ENCODE data around the gene EML6.
A peak's percentile ranks its signal among the peaks of the same experiment; 100 is the strongest.

Gene EML6

DNA sequence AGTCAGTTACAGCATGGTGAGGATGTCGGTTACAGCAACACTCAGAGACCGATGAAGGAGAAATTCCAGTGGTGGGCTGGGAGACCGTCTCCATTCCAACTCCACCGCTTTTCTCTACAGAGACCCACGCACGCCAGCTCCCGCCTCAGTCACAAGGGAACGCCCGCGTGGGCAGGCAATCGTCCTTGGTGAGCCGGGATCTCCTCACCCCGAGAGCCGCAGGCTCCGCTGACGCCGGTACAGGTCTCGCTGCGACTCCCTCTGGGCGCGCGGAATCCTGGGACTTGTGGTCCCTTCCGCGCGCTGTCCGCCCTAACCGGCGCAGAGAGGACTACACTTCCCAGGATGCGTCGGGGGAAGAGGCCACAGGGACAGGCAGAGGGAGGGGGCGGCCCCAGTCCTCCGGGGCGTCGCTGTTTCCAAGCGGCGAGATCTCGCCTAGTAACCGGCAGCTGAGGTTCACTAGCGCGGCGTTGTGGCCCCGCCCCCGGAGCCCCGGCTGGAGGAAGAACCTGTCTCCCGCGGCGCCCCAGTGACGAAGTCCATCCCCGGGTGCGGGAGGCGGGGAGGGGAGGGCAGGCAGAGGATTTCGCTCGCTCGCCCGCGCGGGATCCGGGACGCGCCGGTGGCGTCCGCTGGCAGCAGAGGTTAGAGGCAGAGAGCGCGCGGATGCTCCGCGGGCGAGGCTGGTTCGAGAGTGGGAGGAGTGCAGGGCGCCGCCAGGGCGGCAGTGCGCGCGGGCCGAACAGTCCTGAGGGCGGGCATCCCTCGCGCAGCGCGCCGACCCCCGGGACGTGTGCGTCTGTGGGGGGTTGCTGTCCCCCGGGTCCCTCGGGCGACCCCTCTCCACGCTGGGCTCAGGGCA lies at the start of gene EML6:
Gene EML6 (plus strand): TSS at position 532 of the 865 bp plus-strand sequence. CDS start 1,400 bp downstream, outside the sequence.
- H3K9me3 Mint-ChIP-seq = no peaks in the 10 kb centered on the region
- peak within 1 kb of the TSS; percentile 86 for H3K4me3 Mint-ChIP-seq
- peaks cover 14% of the 10 kb centered on the region for H3K4me1 Mint-ChIP-seq (ENCODE audit: low read depth)
- H3K27me3 Mint-ChIP-seq (ENCODE audit: low read depth) = peaks cover 72% of the 10 kb centered on the region
- peak within 1 kb of the TSS; percentile 72 for H3K27ac Mint-ChIP-seq
- peak; percentile 99 for DNase-seq (ENCODE audit: low spot score)
- no peaks in the 10 kb centered on the region for H3K36me3 Mint-ChIP-seq (ENCODE audit: low read depth)

DNA sequence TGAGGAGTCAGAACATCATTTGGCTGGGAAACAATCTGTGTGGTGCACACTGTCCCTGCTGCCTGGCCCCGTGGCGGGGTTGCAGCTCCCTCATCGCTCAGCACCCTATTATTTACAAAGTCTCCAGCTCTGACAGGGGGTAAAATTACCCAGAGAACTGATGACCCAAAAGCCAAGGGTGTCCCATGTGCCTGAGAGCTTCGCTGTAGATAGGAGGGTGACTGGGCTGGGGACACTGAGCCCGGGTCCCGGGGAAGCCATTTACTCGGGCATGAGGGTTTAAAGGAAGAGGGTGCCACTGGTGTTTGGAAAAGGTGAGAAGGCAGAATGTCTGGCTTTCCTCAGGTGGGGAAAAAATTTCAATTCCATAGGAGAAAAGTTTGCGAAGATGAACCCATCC lies 48.2 kb upstream of the EML6 start:
- no peak overlapping the region for H3K4me3 Mint-ChIP-seq
- no peak for DNase-seq (ENCODE audit: low spot score)
- peaks cover 19% of the 10 kb centered on the region for H3K36me3 Mint-ChIP-seq (ENCODE audit: low read depth)
- H3K9me3 Mint-ChIP-seq = no peaks in the 10 kb centered on the region
- peaks cover 31% of the 10 kb centered on the region for H3K4me1 Mint-ChIP-seq (ENCODE audit: low read depth)
- peaks cover 27% of the 10 kb centered on the region for H3K27me3 Mint-ChIP-seq (ENCODE audit: low read depth)
- no peak overlapping the region for H3K27ac Mint-ChIP-seq

DNA sequence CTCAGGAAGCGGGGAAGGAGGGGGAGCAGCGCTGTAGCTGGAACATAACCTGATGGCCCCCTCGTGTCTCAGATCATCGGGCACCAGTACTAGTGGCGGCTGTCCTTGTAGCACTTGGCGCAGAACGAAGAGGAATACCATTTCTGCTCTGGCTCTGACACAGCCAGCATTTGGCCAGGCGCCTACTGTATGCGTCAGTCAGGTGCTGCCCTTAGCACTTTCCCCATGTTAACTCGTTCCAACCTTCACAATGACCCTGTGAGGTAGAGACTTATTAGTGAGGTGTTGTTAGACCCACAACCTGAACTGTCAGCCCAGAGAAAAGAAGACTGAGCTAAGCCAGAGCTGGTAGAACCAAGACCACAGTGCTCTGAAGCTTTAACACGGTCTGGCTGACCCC lies 47.7 kb upstream of the EML6 start:
- peaks cover 14% of the 10 kb centered on the region for H3K36me3 Mint-ChIP-seq (ENCODE audit: low read depth)
- no peak overlapping the region for H3K27ac Mint-ChIP-seq
- peaks cover 33% of the 10 kb centered on the region for H3K4me1 Mint-ChIP-seq (ENCODE audit: low read depth)
- no peak overlapping the region for H3K4me3 Mint-ChIP-seq
- H3K9me3 Mint-ChIP-seq = no peaks in the 10 kb centered on the region
- peaks cover 28% of the 10 kb centered on the region for H3K27me3 Mint-ChIP-seq (ENCODE audit: low read depth)
- DNase-seq (ENCODE audit: low spot score) = no peak

DNA sequence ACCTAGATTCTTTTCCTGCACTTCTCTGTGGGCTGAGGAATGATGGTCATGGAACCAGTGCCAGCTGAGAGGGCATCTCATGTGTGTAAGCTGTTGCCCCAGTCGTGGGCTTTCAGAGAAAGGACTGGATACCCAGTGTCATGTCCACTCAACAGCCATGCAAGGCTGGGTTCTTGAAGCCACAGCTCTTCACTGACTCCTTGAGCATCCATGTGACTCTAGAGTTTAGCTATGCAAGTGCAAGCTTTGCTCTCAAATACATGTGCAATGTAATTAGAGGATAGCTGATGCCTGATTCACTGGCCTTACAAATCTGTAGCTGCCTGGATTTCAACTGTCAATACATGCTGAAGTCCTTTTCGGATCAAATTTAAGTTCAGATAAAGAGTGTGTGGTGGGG lies 46.8 kb upstream of the EML6 start:
- H3K27ac Mint-ChIP-seq = no peak overlapping the region
- peaks cover 8% of the 10 kb centered on the region for H3K36me3 Mint-ChIP-seq (ENCODE audit: low read depth)
- H3K4me3 Mint-ChIP-seq = no peak overlapping the region
- no peak for DNase-seq (ENCODE audit: low spot score)
- H3K4me1 Mint-ChIP-seq (ENCODE audit: low read depth) = peaks cover 40% of the 10 kb centered on the region
- H3K9me3 Mint-ChIP-seq = no peaks in the 10 kb centered on the region
- peaks cover 28% of the 10 kb centered on the region for H3K27me3 Mint-ChIP-seq (ENCODE audit: low read depth)

- Mint-ChIP-seq H3K27ac (no peak overlapping the region), H3K27me3 (ENCODE audit: low read depth) (peaks cover 28% of the 10 kb centered on the region), H3K4me1 (ENCODE audit: low read depth) (peaks cover 41% of the 10 kb centered on the region), H3K9me3 (no peaks in the 10 kb centered on the region), H3K4me3 (no peak overlapping the region), H3K36me3 (ENCODE audit: low read depth) (peaks cover 8% of the 10 kb centered on the region)
- no peak for DNase-seq (ENCODE audit: low spot score)
Measured at GRCh38 chr2:54677476-54678265, 45.8 kb upstream of the EML6 start.

GRCh38 chr2:54678719-54679118 lies 44.7 kb upstream of the EML6 start:
- no peak for DNase-seq (ENCODE audit: low spot score)
- Mint-ChIP-seq H3K27ac (no peak overlapping the region), H3K4me3 (no peak overlapping the region), H3K36me3 (ENCODE audit: low read depth) (peaks cover 5% of the 10 kb centered on the region), H3K9me3 (no peaks in the 10 kb centered on the region), H3K27me3 (ENCODE audit: low read depth) (peaks cover 28% of the 10 kb centered on the region), H3K4me1 (ENCODE audit: low read depth) (peaks cover 43% of the 10 kb centered on the region)

GRCh38 chr2:54680397-54681041 lies 42.9 kb upstream of the EML6 start:
- H3K4me3 Mint-ChIP-seq = peak overlapping the region; percentile 84
- H3K4me1 Mint-ChIP-seq (ENCODE audit: low read depth) = peaks cover 52% of the 10 kb centered on the region

GRCh38 chr2:54681416-54681815 lies 42.0 kb upstream of the EML6 start:
- peaks cover 31% of the 10 kb centered on the region for H3K27me3 Mint-ChIP-seq (ENCODE audit: low read depth)
- peak overlapping the region; percentile 44 for H3K27ac Mint-ChIP-seq
- DNase-seq (ENCODE audit: low spot score) = no peak

More at GRCh38 chr2:54680397-54681041, 42.9 kb upstream of the EML6 start:
- DNase-seq (ENCODE audit: low spot score) = peak; percentile 64
- Mint-ChIP-seq H3K27me3 (ENCODE audit: low read depth) (peaks cover 35% of the 10 kb centered on the region), H3K9me3 (no peaks in the 10 kb centered on the region), H3K36me3 (ENCODE audit: low read depth) (peaks cover 5% of the 10 kb centered on the region), H3K27ac (peak overlapping the region; percentile 88)

DNA sequence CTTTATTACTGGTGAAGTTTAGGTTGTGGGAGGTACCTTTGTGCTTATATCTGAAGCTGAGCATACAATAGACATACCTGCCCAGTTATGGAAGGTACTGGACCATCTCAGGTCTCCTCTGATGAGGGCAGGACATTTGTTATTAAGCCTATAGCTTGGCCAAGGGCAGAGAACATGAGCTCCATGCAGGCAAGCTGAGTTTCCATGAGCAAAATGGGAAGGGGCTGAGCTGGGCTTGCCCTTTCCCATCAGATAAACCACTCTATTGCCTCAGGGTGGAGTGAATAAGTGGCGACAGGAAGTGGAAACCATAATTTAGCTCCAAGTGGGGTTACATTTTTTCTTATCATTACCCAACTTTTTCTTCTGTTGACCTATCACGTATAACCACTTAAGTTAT lies 39.9 kb upstream of the EML6 start:
- DNase-seq (ENCODE audit: low spot score) = no peak
- peaks cover 5% of the 10 kb centered on the region for H3K36me3 Mint-ChIP-seq (ENCODE audit: low read depth)
- peaks cover 19% of the 10 kb centered on the region for H3K27me3 Mint-ChIP-seq (ENCODE audit: low read depth)
- no peaks in the 10 kb centered on the region for H3K9me3 Mint-ChIP-seq
- peaks cover 60% of the 10 kb centered on the region for H3K4me1 Mint-ChIP-seq (ENCODE audit: low read depth)
- no peak overlapping the region for H3K4me3 Mint-ChIP-seq
- no peak overlapping the region for H3K27ac Mint-ChIP-seq

More at GRCh38 chr2:54681416-54681815, 42.0 kb upstream of the EML6 start:
- Mint-ChIP-seq H3K4me1 (ENCODE audit: low read depth) (peaks cover 53% of the 10 kb centered on the region), H3K9me3 (no peaks in the 10 kb centered on the region), H3K36me3 (ENCODE audit: low read depth) (peaks cover 5% of the 10 kb centered on the region), H3K4me3 (peak overlapping the region; percentile 84)

GRCh38 chr2:54685263-54685775 lies 38.1 kb upstream of the EML6 start:
- Mint-ChIP-seq H3K27ac (peak overlapping the region; percentile 38), H3K4me3 (no peak overlapping the region), H3K27me3 (ENCODE audit: low read depth) (peaks cover 22% of the 10 kb centered on the region), H3K36me3 (ENCODE audit: low read depth) (peaks cover 5% of the 10 kb centered on the region), H3K4me1 (ENCODE audit: low read depth) (peaks cover 53% of the 10 kb centered on the region), H3K9me3 (no peaks in the 10 kb centered on the region)
- DNase-seq (ENCODE audit: low spot score) = no peak

- peaks cover 25% of the 10 kb centered on the region for H3K27me3 Mint-ChIP-seq (ENCODE audit: low read depth)
- H3K36me3 Mint-ChIP-seq (ENCODE audit: low read depth) = peaks cover 5% of the 10 kb centered on the region
- DNase-seq (ENCODE audit: low spot score) = no peak
- H3K27ac Mint-ChIP-seq = peak overlapping the region; percentile 34
- peak overlapping the region; percentile 66 for H3K4me3 Mint-ChIP-seq
- H3K9me3 Mint-ChIP-seq = no peaks in the 10 kb centered on the region
- H3K4me1 Mint-ChIP-seq (ENCODE audit: low read depth) = peaks cover 41% of the 10 kb centered on the region
Measured at GRCh38 chr2:54687595-54688152, 35.8 kb upstream of the EML6 start.

- H3K4me3 Mint-ChIP-seq = no peak overlapping the region
- DNase-seq (ENCODE audit: low spot score) = no peak
- no peaks in the 10 kb centered on the region for H3K9me3 Mint-ChIP-seq
- peaks cover 13% of the 10 kb centered on the region for H3K27me3 Mint-ChIP-seq (ENCODE audit: low read depth)
- peaks cover 21% of the 10 kb centered on the region for H3K4me1 Mint-ChIP-seq (ENCODE audit: low read depth)
- H3K27ac Mint-ChIP-seq = no peak overlapping the region
- no peaks in the 10 kb centered on the region for H3K36me3 Mint-ChIP-seq (ENCODE audit: low read depth)
Measured at GRCh38 chr2:54691445-54692135, 31.9 kb upstream of the EML6 start.

- DNase-seq (ENCODE audit: low spot score) = no peak
- Mint-ChIP-seq H3K27me3 (ENCODE audit: low read depth) (peaks cover 18% of the 10 kb centered on the region), H3K4me1 (ENCODE audit: low read depth) (peaks cover 14% of the 10 kb centered on the region), H3K27ac (no peak overlapping the region), H3K9me3 (no peaks in the 10 kb centered on the region), H3K36me3 (ENCODE audit: low read depth) (no peaks in the 10 kb centered on the region), H3K4me3 (no peak overlapping the region)
Measured at GRCh38 chr2:54692556-54692955, 30.9 kb upstream of the EML6 start.
